Measurements from ENCODE around the gene AKAP8. TPM values are rescaled to one million over a fixed set of nuclear protein-coding genes. Genes with fewer than 3 reads are reported as not detected.
A peak's percentile ranks its signal among the peaks of the same experiment; 100 is the strongest.
"Not testable (repeated sequence)": the region's sequence is repeated elsewhere in the genome, so short reads cannot be mapped to it uniquely, and the experiment has no call there.

The AKAP8 gene
- total and polyA plus RNA-seq, 5 donors from 2014 or later = 11.3 to 79.1 (median 13.7) TPM

DNA sequence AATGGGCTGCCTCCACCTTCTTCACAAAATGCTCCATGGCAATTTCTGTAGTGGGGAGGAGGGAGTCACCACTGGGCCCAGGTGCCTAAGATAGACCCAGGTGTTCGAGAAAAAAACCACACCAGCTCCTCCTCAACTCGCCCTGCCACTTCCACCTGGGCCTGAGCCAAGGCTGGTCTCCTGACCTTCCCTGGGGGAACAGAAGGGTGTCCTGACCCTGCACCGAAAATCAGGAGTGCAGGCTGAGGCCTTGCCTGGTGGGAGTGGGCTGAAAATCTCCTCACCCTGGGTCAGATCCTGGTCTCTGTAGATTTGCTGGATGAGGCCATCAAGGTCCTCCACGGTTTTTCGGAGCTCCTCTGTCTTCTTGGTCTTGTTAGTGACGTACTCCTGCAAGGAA, 17.6 kb upstream of the AKAP8 start:
- Histone ChIP-seq H3K27me3 (ENCODE audit: control insufficient read depth, insufficient read depth, low read length) (no peaks in the 10 kb centered on the region), H3K4me1 (ENCODE audit: control insufficient read depth, insufficient read depth, low read length, poor library complexity, severe bottlenecking) (no peaks in the 10 kb centered on the region), H3K4me3 (ENCODE audit: low read depth, low read length) (no peak overlapping the region), H3K27ac (ENCODE audit: insufficient read depth, low read length, poor library complexity, severe bottlenecking) (no peak overlapping the region), H3K36me3 (ENCODE audit: control insufficient read depth, insufficient read depth, low read length) (peaks cover 77% of the 10 kb centered on the region), H3K9me3 (ENCODE audit: control insufficient read depth in 2 of 2, low read length in 2 of 2) (no peaks in the 10 kb centered on the region)
- Mint-ChIP-seq H3K4me3 (peak overlapping the region in 1 of 4 donors; percentile 15), H3K27me3 (no peaks in the 10 kb centered on the region), H3K27ac (no peak overlapping the region), H3K36me3 (peaks cover 31% of the 10 kb centered on the region), H3K9me3 (no peaks in the 10 kb centered on the region), H3K4me1 (peaks cover 0 to 12% (median 6%) of the 10 kb centered on the region in 4 donors)
- ATAC-seq (ENCODE audit: low read depth in 2 of 2) = no peak
- no peak for DNase-seq

DNA sequence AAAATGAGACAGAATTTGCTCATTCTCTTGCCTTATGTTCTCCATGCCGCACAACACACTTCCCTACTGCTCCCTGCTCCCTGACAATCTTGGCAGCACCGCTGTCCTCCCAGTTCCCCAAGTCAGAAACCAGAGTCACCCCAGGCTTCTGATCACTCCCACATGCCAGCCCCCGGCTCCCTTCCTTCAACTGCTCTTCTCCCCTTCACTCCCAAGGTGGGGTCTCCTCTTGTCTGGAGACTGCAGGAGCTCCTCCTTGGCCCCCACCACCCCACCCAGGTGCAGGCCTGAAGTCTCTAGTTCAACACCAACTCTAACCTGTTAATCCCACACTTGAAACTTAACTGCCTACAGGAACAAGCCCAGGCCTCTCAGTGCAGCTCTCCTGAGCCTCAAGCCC, 16.8 kb upstream of the AKAP8 start:
- Mint-ChIP-seq H3K9me3 (no peaks in the 10 kb centered on the region), H3K4me1 (peaks cover 0 to 12% (median 6%) of the 10 kb centered on the region in 4 donors), H3K27me3 (no peaks in the 10 kb centered on the region), H3K4me3 (no peak overlapping the region), H3K36me3 (peaks cover 31% of the 10 kb centered on the region), H3K27ac (peak overlapping the region in 1 of 3 donors; percentile 67)
- DNase-seq (no peak), ATAC-seq (ENCODE audit: low read depth in 2 of 2) (no peak)
- Histone ChIP-seq H3K4me3 (ENCODE audit: low read depth, low read length) (no peak overlapping the region), H3K27ac (ENCODE audit: insufficient read depth, low read length, poor library complexity, severe bottlenecking) (no peak overlapping the region), H3K27me3 (ENCODE audit: control insufficient read depth, insufficient read depth, low read length) (no peaks in the 10 kb centered on the region), H3K4me1 (ENCODE audit: control insufficient read depth, insufficient read depth, low read length, poor library complexity, severe bottlenecking) (no peaks in the 10 kb centered on the region), H3K36me3 (ENCODE audit: control insufficient read depth, insufficient read depth, low read length) (peaks cover 76% of the 10 kb centered on the region), H3K9me3 (ENCODE audit: control insufficient read depth in 2 of 2, low read length in 2 of 2) (no peaks in the 10 kb centered on the region)

DNA sequence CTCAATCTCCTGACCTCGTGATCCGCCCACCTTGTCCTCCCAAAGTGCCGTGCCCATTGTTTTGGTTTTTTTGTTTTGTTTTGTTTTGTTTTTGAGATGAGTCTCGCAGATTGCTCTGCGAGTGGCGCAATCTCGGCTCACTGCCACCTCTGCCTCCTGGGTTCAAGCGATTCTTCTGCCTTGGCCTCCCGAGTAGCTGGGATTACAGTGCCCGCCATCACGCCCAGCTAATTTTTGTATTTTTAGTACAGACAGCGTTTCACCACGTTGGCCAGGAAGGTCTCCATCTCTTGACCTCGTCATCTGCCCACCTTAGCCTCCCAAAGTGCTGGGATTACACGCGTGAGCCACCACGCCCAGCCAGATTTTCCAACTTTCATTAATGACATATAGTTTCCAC, 15.7 kb upstream of the AKAP8 start:
- not testable (repeated sequence) for ATAC-seq (ENCODE audit: low read depth in 2 of 2); H3K9me3 ChIP-seq (ENCODE audit: control insufficient read depth in 2 of 2, low read length in 2 of 2); DNase-seq; H3K4me1 ChIP-seq (ENCODE audit: control insufficient read depth, insufficient read depth, low read length, poor library complexity, severe bottlenecking); H3K9me3 Mint-ChIP-seq; H3K27ac ChIP-seq (ENCODE audit: insufficient read depth, low read length, poor library complexity, severe bottlenecking); H3K4me3 ChIP-seq (ENCODE audit: low read depth, low read length); H3K27me3 Mint-ChIP-seq; H3K4me3 Mint-ChIP-seq; H3K27me3 ChIP-seq (ENCODE audit: control insufficient read depth, insufficient read depth, low read length)
- peaks cover 68% of the 10 kb centered on the region for H3K36me3 ChIP-seq (ENCODE audit: control insufficient read depth, insufficient read depth, low read length)
- Mint-ChIP-seq H3K36me3 (peaks cover 35% of the 10 kb centered on the region), H3K4me1 (peaks cover 8 to 16% (median 11%) of the 10 kb centered on the region in 4 donors), H3K27ac (peak overlapping the region in 1 of 3 donors; percentile 26)

DNA sequence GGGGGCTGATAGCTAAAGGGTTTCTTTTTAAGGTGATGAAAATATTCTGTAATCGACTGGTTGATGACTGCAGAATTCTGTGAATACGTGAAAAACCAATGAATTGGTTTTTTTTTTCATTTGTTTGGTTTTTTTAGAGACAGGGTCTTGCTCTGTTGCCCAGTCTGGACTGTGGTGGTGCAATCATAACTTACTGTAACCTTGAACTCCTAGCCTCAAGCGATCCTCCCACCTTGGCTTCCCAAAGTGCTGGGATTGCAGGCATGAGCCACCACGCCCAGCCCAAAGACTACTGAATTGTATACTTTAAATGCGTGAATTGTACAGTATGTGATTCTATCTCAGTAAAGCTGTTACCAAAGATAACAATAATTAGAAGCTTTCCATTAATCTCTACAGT, 14.8 kb upstream of the AKAP8 start:
- H3K36me3 ChIP-seq (ENCODE audit: control insufficient read depth, insufficient read depth, low read length) = peaks cover 63% of the 10 kb centered on the region
- no peaks in the 10 kb centered on the region for H3K4me1 ChIP-seq (ENCODE audit: control insufficient read depth, insufficient read depth, low read length, poor library complexity, severe bottlenecking)
- H3K9me3 ChIP-seq (ENCODE audit: control insufficient read depth in 2 of 2, low read length in 2 of 2) = no peaks in the 10 kb centered on the region
- Mint-ChIP-seq H3K4me3 (peak overlapping the region in 1 of 4 donors; percentile 4), H3K4me1 (peaks cover 9 to 16% (median 12%) of the 10 kb centered on the region in 4 donors), H3K27ac (no peak overlapping the region), H3K36me3 (peaks cover 35% of the 10 kb centered on the region), H3K9me3 (peaks cover 0 to 1% (median 0%) of the 10 kb centered on the region in 7 donors), H3K27me3 (no peaks in the 10 kb centered on the region)
- no peak for ATAC-seq (ENCODE audit: low read depth in 2 of 2)
- no peak overlapping the region for H3K27ac ChIP-seq (ENCODE audit: insufficient read depth, low read length, poor library complexity, severe bottlenecking)
- no peak overlapping the region for H3K4me3 ChIP-seq (ENCODE audit: low read depth, low read length)
- no peak for DNase-seq
- H3K27me3 ChIP-seq (ENCODE audit: control insufficient read depth, insufficient read depth, low read length) = no peaks in the 10 kb centered on the region

DNA sequence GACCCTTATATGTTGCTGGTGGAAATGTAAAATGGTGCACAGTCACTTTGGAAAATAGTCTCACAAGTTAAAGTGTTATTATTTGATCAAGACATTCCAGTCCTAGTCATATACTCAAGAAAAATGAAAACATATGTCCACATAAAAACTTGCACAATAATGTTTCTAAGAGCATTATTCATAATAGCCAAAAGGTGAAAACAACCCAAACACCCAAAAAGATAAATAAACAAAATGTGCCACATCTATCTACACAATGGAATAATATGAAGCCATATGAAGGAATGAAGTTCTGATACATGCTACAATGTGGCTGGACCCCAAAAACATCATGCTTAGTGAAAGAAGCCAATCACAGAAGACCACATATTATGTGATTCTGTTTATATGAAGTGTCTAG, 14.4 kb upstream of the AKAP8 start:
- peaks cover 0 to 1% (median 0%) of the 10 kb centered on the region in 7 donors for H3K9me3 Mint-ChIP-seq
- no peaks in the 10 kb centered on the region for H3K27me3 ChIP-seq (ENCODE audit: control insufficient read depth, insufficient read depth, low read length)
- peaks cover 59% of the 10 kb centered on the region for H3K36me3 ChIP-seq (ENCODE audit: control insufficient read depth, insufficient read depth, low read length)
- DNase-seq (no peak), ATAC-seq (ENCODE audit: low read depth in 2 of 2) (no peak)
- H3K27ac ChIP-seq (ENCODE audit: insufficient read depth, low read length, poor library complexity, severe bottlenecking) = no peak overlapping the region
- peaks cover 9 to 18% (median 12%) of the 10 kb centered on the region in 4 donors for H3K4me1 Mint-ChIP-seq
- H3K4me3 ChIP-seq (ENCODE audit: low read depth, low read length) = no peak overlapping the region
- H3K27me3 Mint-ChIP-seq = no peaks in the 10 kb centered on the region
- peak overlapping the region in 1 of 4 donors; percentile 4 for H3K4me3 Mint-ChIP-seq
- H3K27ac Mint-ChIP-seq = no peak overlapping the region
- H3K36me3 Mint-ChIP-seq = peaks cover 35% of the 10 kb centered on the region
- H3K4me1 ChIP-seq (ENCODE audit: control insufficient read depth, insufficient read depth, low read length, poor library complexity, severe bottlenecking) = no peaks in the 10 kb centered on the region
- H3K9me3 ChIP-seq (ENCODE audit: control insufficient read depth in 2 of 2, low read length in 2 of 2) = no peaks in the 10 kb centered on the region

DNA sequence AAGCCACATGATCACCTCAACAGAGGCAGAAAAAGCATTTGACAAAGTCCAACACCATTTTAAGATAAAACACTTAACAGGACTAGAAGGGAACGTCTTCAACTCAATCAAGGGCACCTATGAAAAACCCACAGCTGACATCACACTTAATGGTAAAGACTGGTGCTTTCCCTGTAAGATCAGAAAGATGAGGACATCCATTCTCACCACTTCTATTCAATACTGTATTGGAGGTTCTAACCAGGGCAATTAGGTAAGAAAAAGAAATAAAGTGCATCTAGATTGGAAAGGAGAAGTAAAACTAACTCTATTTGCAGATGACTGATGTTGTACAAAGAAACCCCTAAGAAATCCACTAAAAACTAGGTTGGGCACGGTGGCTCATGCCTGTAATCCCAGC, 11.2 kb upstream of the AKAP8 start:
- Histone ChIP-seq H3K4me3 (ENCODE audit: low read depth, low read length) (no peak overlapping the region), H3K27me3 (ENCODE audit: control insufficient read depth, insufficient read depth, low read length) (no peaks in the 10 kb centered on the region), H3K4me1 (ENCODE audit: control insufficient read depth, insufficient read depth, low read length, poor library complexity, severe bottlenecking) (no peaks in the 10 kb centered on the region), H3K9me3 (ENCODE audit: control insufficient read depth in 2 of 2, low read length in 2 of 2) (no peaks in the 10 kb centered on the region), H3K36me3 (ENCODE audit: control insufficient read depth, insufficient read depth, low read length) (peaks cover 43% of the 10 kb centered on the region), H3K27ac (ENCODE audit: insufficient read depth, low read length, poor library complexity, severe bottlenecking) (no peak overlapping the region)
- Mint-ChIP-seq H3K9me3 (peaks cover 0 to 1% (median 0%) of the 10 kb centered on the region in 7 donors), H3K36me3 (peaks cover 18% of the 10 kb centered on the region), H3K4me1 (peaks cover 9 to 17% (median 13%) of the 10 kb centered on the region in 4 donors), H3K27ac (peak overlapping the region in 2 of 3 donors; percentile 0 to 66), H3K27me3 (no peaks in the 10 kb centered on the region), H3K4me3 (no peak overlapping the region)
- no peak for ATAC-seq (ENCODE audit: low read depth in 2 of 2)
- DNase-seq = no peak

DNA sequence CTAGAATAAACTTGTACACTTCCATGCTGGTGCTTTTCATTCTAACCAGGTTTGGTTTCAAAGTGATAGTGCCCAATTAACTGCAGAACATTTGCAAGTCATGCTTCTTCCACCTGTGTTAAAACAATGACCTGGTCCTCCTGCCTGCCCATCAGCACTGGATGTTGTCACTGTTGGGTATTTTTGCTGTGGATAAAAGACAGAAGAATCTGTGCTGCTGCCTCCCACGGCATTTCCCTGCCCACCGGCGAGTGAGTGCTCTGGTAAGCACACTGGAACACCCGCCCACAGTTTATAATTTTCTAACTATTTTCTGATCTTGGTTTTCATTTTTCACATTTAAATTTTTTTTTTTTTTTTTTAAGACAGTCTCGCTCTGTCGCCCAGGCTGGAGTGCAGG, 2.3 kb upstream of the AKAP8 start:
- no peak for ATAC-seq (ENCODE audit: low read depth in 2 of 2)
- no peak overlapping the region for H3K4me3 ChIP-seq (ENCODE audit: low read depth, low read length)
- H3K27ac ChIP-seq (ENCODE audit: insufficient read depth, low read length, poor library complexity, severe bottlenecking) = no peak overlapping the region
- no peaks in the 10 kb centered on the region for H3K27me3 ChIP-seq (ENCODE audit: control insufficient read depth, insufficient read depth, low read length)
- H3K36me3 ChIP-seq (ENCODE audit: control insufficient read depth, insufficient read depth, low read length) = peaks cover 8% of the 10 kb centered on the region
- no peaks in the 10 kb centered on the region for H3K9me3 ChIP-seq (ENCODE audit: control insufficient read depth in 2 of 2, low read length in 2 of 2)
- no peak for DNase-seq
- H3K4me1 ChIP-seq (ENCODE audit: control insufficient read depth, insufficient read depth, low read length, poor library complexity, severe bottlenecking) = peaks cover 22% of the 10 kb centered on the region
- Mint-ChIP-seq H3K27ac (peak overlapping the region in 2 of 3 donors; percentile 35 to 99), H3K36me3 (no peaks in the 10 kb centered on the region), H3K4me3 (peak overlapping the region in 2 of 4 donors; percentile 19 to 67), H3K27me3 (no peaks in the 10 kb centered on the region), H3K4me1 (peaks cover 4 to 35% (median 18%) of the 10 kb centered on the region in 4 donors), H3K9me3 (peaks cover 0 to 2% (median 0%) of the 10 kb centered on the region in 7 donors)

DNA sequence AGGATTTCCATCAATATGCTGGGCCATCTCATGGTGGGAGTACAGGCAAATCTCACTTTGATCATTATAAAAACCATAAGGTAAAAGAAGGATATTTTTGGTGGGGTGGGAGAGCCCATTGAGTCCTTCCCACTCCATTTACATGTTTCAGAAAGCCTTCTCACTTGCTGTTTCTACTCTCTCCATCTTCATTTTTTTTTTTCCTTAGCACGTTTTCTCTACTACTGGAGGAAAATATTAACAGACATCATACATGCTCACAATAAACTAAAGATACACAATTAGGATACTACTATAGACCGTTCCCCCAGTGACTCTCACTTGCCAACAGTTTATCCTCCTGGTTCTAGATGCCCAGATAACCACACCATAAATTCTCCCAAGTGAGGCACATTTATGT, 1.8 kb upstream of the AKAP8 start:
- no peak overlapping the region for H3K27ac ChIP-seq (ENCODE audit: insufficient read depth, low read length, poor library complexity, severe bottlenecking)
- Mint-ChIP-seq H3K4me3 (peak overlapping the region; percentile 18 to 91 (median 64)), H3K9me3 (peaks cover 0 to 2% (median 0%) of the 10 kb centered on the region in 7 donors), H3K27ac (peak overlapping the region; percentile 34 to 99 (median 35)), H3K36me3 (no peaks in the 10 kb centered on the region), H3K27me3 (no peaks in the 10 kb centered on the region), H3K4me1 (peaks cover 8 to 39% (median 21%) of the 10 kb centered on the region in 4 donors)
- no peaks in the 10 kb centered on the region for H3K27me3 ChIP-seq (ENCODE audit: control insufficient read depth, insufficient read depth, low read length)
- H3K4me3 ChIP-seq (ENCODE audit: low read depth, low read length) = no peak overlapping the region
- DNase-seq = no peak
- peaks cover 27% of the 10 kb centered on the region for H3K4me1 ChIP-seq (ENCODE audit: control insufficient read depth, insufficient read depth, low read length, poor library complexity, severe bottlenecking)
- peaks cover 4% of the 10 kb centered on the region for H3K36me3 ChIP-seq (ENCODE audit: control insufficient read depth, insufficient read depth, low read length)
- no peak for ATAC-seq (ENCODE audit: low read depth in 2 of 2)
- H3K9me3 ChIP-seq (ENCODE audit: control insufficient read depth in 2 of 2, low read length in 2 of 2) = no peaks in the 10 kb centered on the region
